Retinal pigment epithelial cell (primary cell): Measurements from ENCODE around the gene MBNL2.
"Not testable (repeated sequence)": the region's sequence is repeated elsewhere in the genome, so short reads cannot be mapped to it uniquely, and the experiment has no call there.

ENCODE experiments used
- DNase-seq: peaks from one replicate; pipeline ENCODE4 v3.0.0-alpha.2; 2010; ENCODE audit warnings: low read depth
- H3K4me3 ChIP-seq: 2 replicates; pipeline ENCODE4 v1.5.1; 2011; ENCODE audit warnings: mild to moderate bottlenecking, low read length, control low read depth, moderate library complexity
- TF ChIP-seq, protein P1 (sequence below): conservative IDR thresholded peaks from 2 replicates; pipeline ENCODE4 v1.5.1; 2011; ENCODE audit warnings: low read depth, low read length, control low read depth, inconsistent platforms

MBNL2 gene

DNA sequence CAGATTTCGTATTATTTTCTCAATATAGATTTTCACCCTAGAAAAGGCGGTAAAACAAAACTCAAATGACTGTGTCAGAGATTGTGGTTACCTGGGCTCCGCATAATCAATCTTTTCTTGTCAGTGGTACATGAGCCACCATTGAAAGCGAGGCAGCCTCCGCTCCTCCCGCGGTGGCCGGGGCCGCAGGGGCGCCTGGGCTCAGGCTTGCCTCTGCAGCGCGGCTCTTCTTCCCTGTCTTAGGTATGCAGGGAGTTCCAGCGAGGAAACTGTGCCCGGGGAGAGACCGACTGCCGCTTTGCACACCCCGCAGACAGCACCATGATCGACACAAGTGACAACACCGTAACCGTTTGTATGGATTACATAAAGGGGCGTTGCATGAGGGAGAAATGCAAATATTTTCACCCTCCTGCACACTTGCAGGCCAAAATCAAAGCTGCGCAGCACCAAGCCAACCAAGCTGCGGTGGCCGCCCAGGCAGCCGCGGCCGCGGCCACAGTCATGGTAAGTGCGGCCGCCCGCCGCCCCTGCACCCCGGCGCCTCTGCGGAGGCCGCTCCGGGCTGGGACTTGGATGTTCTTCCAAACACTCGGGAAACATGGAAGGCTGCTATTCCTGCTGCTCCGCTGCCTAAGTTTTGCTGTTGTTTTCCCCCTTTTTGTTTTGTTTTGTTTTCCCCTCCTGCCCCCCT, 124.6 kb downstream of the MBNL2 start:
- no peak for DNase-seq
- H3K4me3 ChIP-seq, result no peak overlapping the region
- TF ChIP-seq, protein P1, sequence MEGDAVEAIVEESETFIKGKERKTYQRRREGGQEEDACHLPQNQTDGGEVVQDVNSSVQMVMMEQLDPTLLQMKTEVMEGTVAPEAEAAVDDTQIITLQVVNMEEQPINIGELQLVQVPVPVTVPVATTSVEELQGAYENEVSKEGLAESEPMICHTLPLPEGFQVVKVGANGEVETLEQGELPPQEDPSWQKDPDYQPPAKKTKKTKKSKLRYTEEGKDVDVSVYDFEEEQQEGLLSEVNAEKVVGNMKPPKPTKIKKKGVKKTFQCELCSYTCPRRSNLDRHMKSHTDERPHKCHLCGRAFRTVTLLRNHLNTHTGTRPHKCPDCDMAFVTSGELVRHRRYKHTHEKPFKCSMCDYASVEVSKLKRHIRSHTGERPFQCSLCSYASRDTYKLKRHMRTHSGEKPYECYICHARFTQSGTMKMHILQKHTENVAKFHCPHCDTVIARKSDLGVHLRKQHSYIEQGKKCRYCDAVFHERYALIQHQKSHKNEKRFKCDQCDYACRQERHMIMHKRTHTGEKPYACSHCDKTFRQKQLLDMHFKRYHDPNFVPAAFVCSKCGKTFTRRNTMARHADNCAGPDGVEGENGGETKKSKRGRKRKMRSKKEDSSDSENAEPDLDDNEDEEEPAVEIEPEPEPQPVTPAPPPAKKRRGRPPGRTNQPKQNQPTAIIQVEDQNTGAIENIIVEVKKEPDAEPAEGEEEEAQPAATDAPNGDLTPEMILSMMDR, result no peak

DNA sequence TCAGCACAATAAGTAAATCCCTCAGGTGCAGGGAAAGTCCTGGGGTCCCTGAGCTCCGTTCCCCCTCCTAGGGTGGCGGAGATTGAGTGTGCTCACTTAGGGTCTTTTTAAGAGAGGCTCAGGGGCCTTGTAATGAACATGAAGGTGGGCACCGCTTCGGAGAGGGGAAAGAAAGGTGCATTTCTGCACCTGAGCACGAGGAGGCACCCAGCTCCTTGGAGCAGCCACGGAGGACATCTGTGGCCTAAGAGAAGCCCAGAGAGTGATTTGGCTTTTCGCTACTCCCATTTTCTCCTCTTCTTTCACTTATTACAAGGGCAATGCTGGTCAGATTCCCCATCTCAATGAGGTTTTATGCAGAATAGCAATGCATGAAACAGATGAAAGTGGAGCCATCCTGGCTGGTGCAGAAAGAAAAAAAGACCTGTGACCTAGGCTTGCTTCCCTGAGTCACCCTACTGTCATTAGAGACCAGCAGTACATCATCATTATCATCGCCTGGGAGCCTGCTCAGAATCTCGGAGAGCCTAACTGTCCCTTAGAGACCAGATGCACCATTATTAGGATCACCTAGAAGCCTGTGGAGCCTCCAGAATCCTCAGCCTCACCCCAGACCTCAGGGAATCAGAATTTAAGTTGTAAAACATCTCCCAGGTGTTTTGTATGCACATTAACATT, 125.3 kb downstream of the MBNL2 start:
- H3K4me3 ChIP-seq, result no peak overlapping the region
- DNase-seq, result no peak
- TF ChIP-seq, protein P1, result no peak

DNA sequence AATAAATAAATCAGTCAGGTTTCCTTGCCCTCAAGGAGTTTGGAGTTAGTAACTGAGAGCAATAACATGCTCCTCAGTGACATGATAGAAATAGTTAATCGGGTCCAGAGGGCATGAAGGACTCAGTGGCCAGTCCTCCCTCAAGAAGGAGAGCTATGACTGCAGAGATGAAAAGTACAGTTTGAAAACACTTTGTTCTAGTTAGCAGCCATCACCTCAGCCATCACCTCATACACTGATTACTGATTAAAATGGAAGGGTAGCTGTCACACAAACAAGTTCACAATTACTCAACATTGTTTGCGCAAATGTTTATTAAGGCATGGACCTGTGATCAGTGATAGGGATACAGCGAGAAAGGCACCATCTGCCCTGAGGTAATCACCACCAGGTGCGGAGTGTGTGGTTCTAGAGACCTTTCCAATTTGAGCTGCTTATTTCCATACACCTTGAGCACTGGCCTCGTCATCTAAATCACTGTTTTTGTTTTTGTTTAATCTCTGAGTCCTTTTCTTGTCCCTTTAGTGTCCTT, 126.5 kb downstream of the MBNL2 start:
- DNase-seq, result no peak
- H3K4me3 ChIP-seq, result no peak overlapping the region
- TF ChIP-seq, protein P1, result no peak

DNA sequence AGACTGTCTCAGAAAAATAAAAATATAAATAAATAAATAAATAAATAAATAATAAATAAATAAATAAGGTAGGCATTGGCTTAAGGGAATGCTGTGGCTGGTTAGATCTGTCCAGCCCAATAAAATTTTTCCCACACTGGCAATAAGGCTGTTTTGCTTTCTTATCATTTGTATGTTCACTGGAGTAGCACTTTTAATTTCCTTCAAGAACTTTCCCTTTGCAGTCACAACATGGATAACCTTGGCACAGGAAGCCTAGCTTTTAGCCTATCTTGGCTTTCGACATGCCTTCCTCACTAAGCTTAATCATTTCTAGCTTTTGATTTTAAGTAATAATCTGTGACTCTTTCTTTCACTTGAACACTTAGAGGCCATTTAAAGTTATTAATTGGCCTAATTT, 129.9 kb downstream of the MBNL2 start:
- not testable (repeated sequence) for H3K4me3 ChIP-seq, DNase-seq

DNA sequence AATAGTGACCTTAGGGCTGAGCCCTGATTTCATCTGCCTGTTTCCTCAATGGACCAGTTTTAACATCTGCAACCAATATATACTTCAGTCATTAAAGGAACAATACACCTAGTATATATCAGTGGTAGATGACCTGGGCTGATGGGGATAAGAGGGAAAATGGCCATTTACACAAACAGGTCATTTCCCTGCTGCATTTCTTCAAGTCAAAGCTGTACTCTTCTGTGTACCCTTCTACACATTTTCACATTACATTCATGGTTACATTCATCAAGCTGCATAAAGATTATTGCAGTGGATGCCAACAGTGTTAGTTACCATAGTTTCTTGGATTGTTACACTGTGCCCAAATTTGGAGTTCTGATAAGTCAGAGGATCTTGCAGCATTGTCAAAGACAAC, 130.7 kb downstream of the MBNL2 start:
- no peak for DNase-seq
- TF ChIP-seq, protein P1, result no peak
- H3K4me3 ChIP-seq, result no peak overlapping the region

DNA sequence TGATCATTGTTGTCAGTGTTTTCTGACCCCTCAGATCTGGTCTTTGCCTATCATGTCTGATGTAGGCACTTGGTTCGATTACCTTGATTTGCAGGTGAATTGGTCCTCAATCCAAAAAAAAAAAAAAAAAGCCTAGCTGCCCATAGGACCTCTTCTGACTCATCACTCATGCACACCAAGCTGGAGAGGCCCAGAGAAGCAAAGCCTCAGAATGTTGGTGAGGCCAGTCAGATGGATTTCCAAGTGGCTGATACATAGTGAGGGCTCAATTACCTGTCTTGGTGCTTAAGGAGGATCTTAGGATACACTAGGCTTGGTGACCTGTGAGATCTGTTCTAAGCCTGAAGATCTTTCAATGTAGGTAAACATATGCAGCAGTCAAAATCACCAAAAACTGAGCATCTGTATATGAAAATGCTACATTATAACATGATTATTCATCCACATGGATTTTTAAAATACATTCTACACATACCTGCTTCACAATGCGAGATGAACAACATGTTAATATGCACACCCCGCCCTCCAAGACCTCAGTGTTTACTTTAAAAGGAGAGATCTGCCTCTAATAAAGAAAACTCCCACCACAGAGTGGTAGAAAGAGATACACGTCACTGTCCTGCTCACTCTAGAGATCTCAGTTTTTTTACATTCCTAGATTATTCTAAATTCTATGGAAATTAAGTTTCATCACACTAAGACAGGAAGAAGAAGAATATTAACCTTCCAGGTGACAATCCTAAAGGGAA, 132.0 kb downstream of the MBNL2 start:
- no peak for DNase-seq
- TF ChIP-seq, protein P1, result no peak
- H3K4me3 ChIP-seq, result no peak overlapping the region

DNA sequence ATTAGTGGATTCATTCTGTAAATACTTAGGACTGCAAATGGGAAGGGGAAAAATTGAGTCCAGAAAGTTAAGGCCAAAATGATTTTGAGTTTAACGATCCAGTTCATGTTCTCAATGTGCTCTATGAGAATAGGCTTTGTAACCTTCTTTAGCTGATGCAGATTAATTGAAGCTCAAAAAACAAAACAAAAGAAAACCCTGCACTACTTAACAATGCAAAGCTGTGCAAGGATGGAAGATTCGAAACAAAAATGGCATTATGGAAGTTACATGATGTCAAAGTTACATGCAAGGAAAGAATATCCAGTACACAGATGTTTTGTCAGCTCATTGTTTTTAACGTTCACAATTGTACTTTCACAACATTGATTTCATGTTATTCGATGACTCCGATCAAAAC, 132.7 kb downstream of the MBNL2 start:
- DNase-seq, result no peak
- TF ChIP-seq, protein P1, result no peak
- H3K4me3 ChIP-seq, result no peak overlapping the region
